C4-2B (cell line): ENCODE data around the gene PPP2R2C.

Experiments
- H3K27ac ChIP-seq: fragments of 450-650 bp; 2 replicates; pipeline ENCODE4 v1.5.1; 2017
- CTCF ChIP-seq: fragments of 450-650 bp; conservative IDR thresholded peaks from 2 replicates; pipeline ENCODE4 v1.5.1; 2017; ENCODE audit warnings: mild to moderate bottlenecking
- ZFX ChIP-seq: fragments of 450-650 bp; IDR thresholded peaks from 2 replicates; pipeline ENCODE4 v1.6.1; 2017

PPP2R2C gene

GRCh38 chr4:6295495-6295894 lies 176.9 kb downstream of the PPP2R2C start:
- H3K27ac ChIP-seq = no peak overlapping the region
- no peak for TF ChIP-seq ZFX
- TF ChIP-seq CTCF = no peak

- H3K27ac ChIP-seq = no peak overlapping the region
- no peak for TF ChIP-seq CTCF
- no peak for TF ChIP-seq ZFX
Observed at GRCh38 chr4:6294705-6295421, 177.6 kb downstream of the PPP2R2C start.

- TF ChIP-seq ZFX = no peak
- no peak for TF ChIP-seq CTCF
- H3K27ac ChIP-seq = no peak overlapping the region
Observed at GRCh38 chr4:6293661-6294060, 178.8 kb downstream of the PPP2R2C start.

- TF ChIP-seq ZFX (no peak), CTCF (no peak)
- no peak overlapping the region for H3K27ac ChIP-seq
Observed at GRCh38 chr4:6293097-6293445, 179.3 kb downstream of the PPP2R2C start.

- TF ChIP-seq ZFX (no peak), CTCF (no peak)
- H3K27ac ChIP-seq = no peak overlapping the region
Observed at GRCh38 chr4:6292376-6293096, 179.9 kb downstream of the PPP2R2C start.

GRCh38 chr4:6291784-6292297 lies 180.6 kb downstream of the PPP2R2C start:
- no peak for TF ChIP-seq ZFX
- H3K27ac ChIP-seq = no peak overlapping the region

GRCh38 chr4:6290769-6291547 lies 181.5 kb downstream of the PPP2R2C start:
- no peak overlapping the region for H3K27ac ChIP-seq
- TF ChIP-seq CTCF = no peak
- no peak for TF ChIP-seq ZFX
